Astrocyte (in vitro differentiated cells and primary cell): ENCODE measurements around the gene HIF1AN. TPM values are rescaled to one million over a fixed set of nuclear protein-coding genes. Genes with fewer than 3 reads are reported as not detected.
A peak's percentile ranks its signal among the peaks of the same experiment; 100 is the strongest.

Experiments used
- DNase-seq: peaks from one replicate; pipeline ENCODE4 v3.0.0-alpha.2; 2010; ENCODE audit warnings: low read depth
- FAIRE-seq: peaks from 2 replicates; lab custom pipeline; 2011; peaks lifted over from hg19 to GRCh38; lab: Jason Lieb, UNC
- H2AFZ ChIP-seq: 2 replicates; pipeline ENCODE4 v1.6.0; 2012; ENCODE audit warnings: low read depth, low read length, inconsistent platforms
- H3K27ac ChIP-seq: 2 replicates; pipeline ENCODE4 v1.5.1; 2011; ENCODE audit warnings: low read depth, low read length, inconsistent platforms
- H3K27me3 ChIP-seq: 2 replicates; pipeline ENCODE4 v1.6.0; 2011; ENCODE audit warnings: low read length, inconsistent platforms; ENCODE audit not compliant: insufficient read depth
- H3K36me3 ChIP-seq: 2 replicates; pipeline ENCODE4 v1.5.1; 2011; ENCODE audit warnings: low read length, inconsistent platforms; ENCODE audit not compliant: insufficient read depth
- H3K4me1 ChIP-seq: 2 replicates; pipeline ENCODE4 v1.5.1; 2011; ENCODE audit warnings: low read length, inconsistent platforms; ENCODE audit not compliant: insufficient read depth
- H3K4me2 ChIP-seq: 2 replicates; pipeline ENCODE4 v1.6.0; 2012; ENCODE audit warnings: low read length, inconsistent platforms
- H3K4me3 ChIP-seq: 2 replicates; pipeline ENCODE4 v1.5.1; 2011; ENCODE audit warnings: low read depth, mild to moderate bottlenecking, low read length, inconsistent platforms; ENCODE audit not compliant: insufficient read depth
- H3K79me2 ChIP-seq: 2 replicates; pipeline ENCODE4 v1.6.0; 2012; ENCODE audit warnings: mild to moderate bottlenecking, low read length, inconsistent platforms; ENCODE audit not compliant: insufficient read depth
- H3K9ac ChIP-seq: 2 replicates; pipeline ENCODE4 v1.6.0; 2012; ENCODE audit warnings: mild to moderate bottlenecking, low read length, inconsistent platforms
- H3K9me3 ChIP-seq: 2 replicates; pipeline ENCODE4 v1.5.1; 2012; ENCODE audit warnings: low read depth, mild to moderate bottlenecking, low read length, inconsistent platforms; ENCODE audit not compliant: insufficient read depth
- H4K20me1 ChIP-seq: 2 replicates; pipeline ENCODE4 v1.6.0; 2012; ENCODE audit warnings: low read length, inconsistent platforms; ENCODE audit not compliant: insufficient read depth
- H3K27ac Mint-ChIP-seq: one replicate; pipeline ENCODE4 v1.8.0; 2021; ENCODE audit warnings: mild to moderate bottlenecking, mixed read lengths; ENCODE audit not compliant: unreplicated experiment
- H3K27me3 Mint-ChIP-seq: one replicate; pipeline ENCODE4 v1.8.0; 2021; ENCODE audit warnings: low read depth, mixed read lengths; ENCODE audit not compliant: unreplicated experiment
- H3K36me3 Mint-ChIP-seq: one replicate; pipeline ENCODE4 v1.8.0; 2021; ENCODE audit warnings: low read depth, mixed read lengths; ENCODE audit not compliant: unreplicated experiment
- H3K4me1 Mint-ChIP-seq: one replicate; pipeline ENCODE4 v1.8.0; 2021; ENCODE audit warnings: low read depth, mixed read lengths; ENCODE audit not compliant: unreplicated experiment
- H3K4me3 Mint-ChIP-seq: one replicate; pipeline ENCODE4 v1.8.0; 2021; ENCODE audit warnings: mild to moderate bottlenecking, moderate library complexity, mixed read lengths; ENCODE audit not compliant: unreplicated experiment
- H3K9me3 Mint-ChIP-seq: one replicate; pipeline ENCODE4 v1.8.0; 2021; ENCODE audit warnings: mild to moderate bottlenecking, mixed read lengths; ENCODE audit not compliant: unreplicated experiment
- EZH2 ChIP-seq: IDR thresholded peaks from 2 replicates; pipeline ENCODE4 v1.6.1; 2012; ENCODE audit warnings: mild to moderate bottlenecking, low read length, inconsistent platforms; ENCODE audit not compliant: insufficient read depth
- total RNA-seq: library from RNA; stranded (reverse); gene quantifications from 2 replicates; pipeline ENCODE4 v1.2.1, GENCODE V29; 2021
- TF ChIP-seq, protein P1 (sequence below): IDR thresholded peaks from 2 replicates; pipeline ENCODE4 v1.5.1; 2011; ENCODE audit warnings: low read depth, mild to moderate bottlenecking, inconsistent platforms, low read length, moderate library complexity; ENCODE audit not compliant: insufficient read depth

The HIF1AN gene
- total RNA-seq, 1 donor from 2014 or later = 49.4 TPM

DNA sequence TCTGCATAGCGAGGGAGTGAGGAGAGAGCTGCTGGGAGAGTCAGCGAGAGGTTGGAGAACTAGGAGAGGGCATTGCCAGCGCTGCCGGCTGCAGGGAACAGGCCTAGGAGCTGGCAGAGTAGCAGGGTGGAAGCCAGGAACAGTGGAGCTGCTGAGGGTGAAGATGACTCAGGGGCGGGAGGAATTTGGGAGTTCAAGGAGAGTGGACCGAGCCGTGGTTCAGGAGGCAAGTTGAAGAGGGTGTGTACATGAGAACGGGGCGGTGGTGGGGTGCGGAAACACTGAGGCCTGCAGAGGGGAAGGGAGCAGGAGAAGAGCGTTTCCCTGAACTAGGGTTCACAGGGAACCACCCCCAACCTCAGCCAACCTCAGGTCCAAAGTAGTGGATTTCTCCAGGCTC is 31.5 kb downstream of the HIF1AN start:
- peaks cover 4% of the 10 kb centered on the region for H3K4me1 ChIP-seq
- H3K27me3 ChIP-seq = peaks cover 68% of the 10 kb centered on the region
- DNase-seq (no peak), FAIRE-seq (no peak)
- peaks cover 29% of the 10 kb centered on the region for H3K27me3 Mint-ChIP-seq
- no peak overlapping the region for H3K4me2 ChIP-seq
- no peaks in the 10 kb centered on the region for H3K4me1 Mint-ChIP-seq
- H3K36me3 Mint-ChIP-seq = no peaks in the 10 kb centered on the region
- H3K9me3 Mint-ChIP-seq = peaks cover 2% of the 10 kb centered on the region
- no peaks in the 10 kb centered on the region for H3K79me2 ChIP-seq
- peaks cover under 1% of the 10 kb centered on the region for H3K9me3 ChIP-seq
- no peak overlapping the region for H3K27ac Mint-ChIP-seq
- no peak overlapping the region for H3K27ac ChIP-seq
- TF ChIP-seq, protein P1, sequence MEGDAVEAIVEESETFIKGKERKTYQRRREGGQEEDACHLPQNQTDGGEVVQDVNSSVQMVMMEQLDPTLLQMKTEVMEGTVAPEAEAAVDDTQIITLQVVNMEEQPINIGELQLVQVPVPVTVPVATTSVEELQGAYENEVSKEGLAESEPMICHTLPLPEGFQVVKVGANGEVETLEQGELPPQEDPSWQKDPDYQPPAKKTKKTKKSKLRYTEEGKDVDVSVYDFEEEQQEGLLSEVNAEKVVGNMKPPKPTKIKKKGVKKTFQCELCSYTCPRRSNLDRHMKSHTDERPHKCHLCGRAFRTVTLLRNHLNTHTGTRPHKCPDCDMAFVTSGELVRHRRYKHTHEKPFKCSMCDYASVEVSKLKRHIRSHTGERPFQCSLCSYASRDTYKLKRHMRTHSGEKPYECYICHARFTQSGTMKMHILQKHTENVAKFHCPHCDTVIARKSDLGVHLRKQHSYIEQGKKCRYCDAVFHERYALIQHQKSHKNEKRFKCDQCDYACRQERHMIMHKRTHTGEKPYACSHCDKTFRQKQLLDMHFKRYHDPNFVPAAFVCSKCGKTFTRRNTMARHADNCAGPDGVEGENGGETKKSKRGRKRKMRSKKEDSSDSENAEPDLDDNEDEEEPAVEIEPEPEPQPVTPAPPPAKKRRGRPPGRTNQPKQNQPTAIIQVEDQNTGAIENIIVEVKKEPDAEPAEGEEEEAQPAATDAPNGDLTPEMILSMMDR = no peak
- no peak for TF ChIP-seq EZH2
- H3K9ac ChIP-seq = no peak overlapping the region
- H3K4me3 ChIP-seq = no peak overlapping the region
- H2AFZ ChIP-seq = no peak overlapping the region
- H4K20me1 ChIP-seq = no peaks in the 10 kb centered on the region
- H3K36me3 ChIP-seq = no peaks in the 10 kb centered on the region
- H3K4me3 Mint-ChIP-seq = no peak overlapping the region

DNA sequence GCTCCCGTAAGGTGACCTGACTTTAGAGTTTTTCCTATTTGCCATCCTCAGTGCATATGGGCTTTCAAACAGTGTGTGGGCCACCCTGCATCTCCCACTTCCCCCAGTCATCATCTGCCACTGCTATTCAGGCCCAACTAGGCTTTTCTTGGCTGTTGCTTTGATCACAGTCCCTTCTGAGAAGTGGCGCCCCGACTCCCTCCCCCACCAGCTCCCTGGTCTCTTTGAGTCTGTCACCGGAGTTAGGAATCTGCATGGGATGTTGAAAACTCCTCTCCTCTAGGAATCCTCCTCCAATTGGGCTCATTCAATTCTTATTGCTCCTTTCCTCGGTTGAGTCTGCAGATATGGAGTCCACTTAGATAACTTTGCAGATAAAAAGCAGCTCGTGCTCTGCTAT is 32.1 kb downstream of the HIF1AN start:
- TF ChIP-seq, protein P1 = no peak
- no peak for TF ChIP-seq EZH2
- Histone ChIP-seq H3K9me3 (no peaks in the 10 kb centered on the region), H3K27ac (no peak overlapping the region), H3K4me1 (no peaks in the 10 kb centered on the region), H3K9ac (no peak overlapping the region), H3K79me2 (no peaks in the 10 kb centered on the region), H2AFZ (no peak overlapping the region), H3K27me3 (peaks cover 65% of the 10 kb centered on the region), H4K20me1 (no peaks in the 10 kb centered on the region), H3K36me3 (no peaks in the 10 kb centered on the region), H3K4me3 (no peak overlapping the region), H3K4me2 (no peak overlapping the region)
- Mint-ChIP-seq H3K36me3 (no peaks in the 10 kb centered on the region), H3K9me3 (peaks cover 2% of the 10 kb centered on the region), H3K4me3 (no peak overlapping the region), H3K27ac (no peak overlapping the region), H3K27me3 (peaks cover 29% of the 10 kb centered on the region), H3K4me1 (no peaks in the 10 kb centered on the region)
- FAIRE-seq = no peak
- DNase-seq = no peak

DNA sequence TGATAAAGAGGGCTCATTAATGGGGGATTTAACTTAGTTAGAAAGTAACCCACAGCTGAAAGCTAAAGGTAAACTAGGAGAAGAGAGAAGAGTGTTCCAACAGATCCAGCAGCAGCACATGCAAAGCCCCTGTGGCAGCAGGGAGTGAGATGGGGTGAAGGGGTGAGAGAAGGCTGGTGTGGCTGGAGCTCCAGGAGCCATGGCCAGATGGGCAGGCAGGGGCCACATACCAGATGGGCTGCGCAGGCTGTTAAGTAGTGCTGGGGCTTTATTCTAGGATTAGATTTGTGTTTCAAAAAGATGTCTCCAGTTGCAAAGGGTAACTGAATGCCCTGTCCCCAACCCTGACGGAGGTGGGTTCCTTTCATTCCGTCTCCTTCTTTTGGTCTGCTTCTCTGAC is 33.2 kb downstream of the HIF1AN start:
- H3K27me3 ChIP-seq = peaks cover 58% of the 10 kb centered on the region
- no peaks in the 10 kb centered on the region for H3K4me1 Mint-ChIP-seq
- FAIRE-seq = no peak

More for the DNA sequence above, 33.2 kb downstream of the HIF1AN start:
- Histone ChIP-seq H3K4me1 (no peaks in the 10 kb centered on the region), H3K4me2 (no peak overlapping the region), H3K79me2 (no peaks in the 10 kb centered on the region), H3K9me3 (no peaks in the 10 kb centered on the region), H4K20me1 (no peaks in the 10 kb centered on the region), H3K9ac (no peak overlapping the region), H2AFZ (no peak overlapping the region), H3K27ac (no peak overlapping the region), H3K4me3 (no peak overlapping the region), H3K36me3 (no peaks in the 10 kb centered on the region)
- no peak overlapping the region for H3K4me3 Mint-ChIP-seq
- no peak overlapping the region for H3K27ac Mint-ChIP-seq
- H3K27me3 Mint-ChIP-seq = peaks cover 29% of the 10 kb centered on the region
- DNase-seq = no peak
- no peaks in the 10 kb centered on the region for H3K36me3 Mint-ChIP-seq
- TF ChIP-seq EZH2 = peak; percentile 10
- TF ChIP-seq, protein P1 = no peak
- H3K9me3 Mint-ChIP-seq = no peaks in the 10 kb centered on the region
